ENCODE results near the gene MINK1.

MINK1 gene

DNA sequence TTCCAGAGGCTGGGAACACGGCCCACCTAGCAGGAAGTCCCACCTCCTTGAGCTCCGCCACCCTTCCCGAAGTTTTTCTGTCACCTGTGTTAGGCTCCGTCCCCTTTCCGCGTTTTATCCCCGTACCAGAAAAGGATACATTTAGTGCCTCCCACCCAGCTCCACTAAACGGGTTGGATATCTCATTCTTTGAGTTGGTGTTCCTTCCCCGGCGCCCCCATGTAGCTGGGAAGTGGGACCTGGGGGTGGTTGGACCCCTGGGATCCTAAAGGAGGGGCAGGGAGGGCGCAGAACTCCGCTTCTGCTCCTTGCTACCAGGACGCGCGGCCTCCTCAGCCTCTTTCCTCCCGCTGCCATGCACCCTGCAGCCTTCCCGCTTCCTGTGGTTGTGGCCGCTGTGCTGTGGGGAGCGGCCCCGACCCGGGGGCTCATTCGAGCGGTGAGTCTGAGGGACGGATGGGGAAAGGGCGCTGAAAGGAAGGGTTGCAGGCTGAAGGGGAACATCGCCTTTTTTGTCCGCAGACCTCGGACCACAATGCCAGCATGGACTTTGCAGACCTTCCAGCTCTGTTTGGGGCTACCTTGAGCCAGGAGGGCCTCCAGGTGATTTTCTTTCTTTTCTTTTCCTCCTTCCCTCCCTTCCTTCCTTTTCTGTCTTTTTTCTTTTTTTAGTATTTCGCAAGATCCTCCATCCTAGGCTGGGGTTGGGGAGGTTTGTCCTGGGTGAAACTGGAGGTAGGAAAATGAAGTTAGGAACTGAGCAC, 107.6 kb downstream of the MINK1 start (continued):
- TF ChIP-seq ZNF302 (tag by site-specific recombination; IDR thresholded peaks at IDR 0.05; ENCODE audit: low read depth) (no peak), ZNF658 (tag by site-specific recombination; IDR thresholded peaks at IDR 0.05) (no peak), ZNF843 (tag by site-specific recombination; IDR thresholded peaks at IDR 0.05) (no peak), ZBTB17 (tag by site-specific recombination; IDR thresholded peaks at IDR 0.05) (no peak), ZBTB21 (tag by site-specific recombination; IDR thresholded peaks at IDR 0.05) (no peak), ZNF677 (tag by site-specific recombination; IDR thresholded peaks at IDR 0.05) (no peak), ZNF292 (tag by site-specific recombination; IDR thresholded peaks at IDR 0.05; ENCODE audit: borderline replicate concordance, low read depth) (no peak), ZSCAN23 (tag by site-specific recombination; IDR thresholded peaks at IDR 0.05) (no peak), GLIS1 (tag by site-specific recombination; IDR thresholded peaks at IDR 0.05) (no peak), IKZF3 (tag by site-specific recombination; IDR thresholded peaks at IDR 0.05) (peak; percentile 95; the same call in 1 of the 2 replicates), ZNF391 (tag by site-specific recombination; IDR thresholded peaks at IDR 0.05; ENCODE audit: borderline replicate concordance, low read depth) (no peak), ZNF473 (tag by site-specific recombination; IDR thresholded peaks at IDR 0.05) (0 out of 2 replicates have a peak, but pooled peaks have one; percentile 3), ZNF341 (tag by site-specific recombination; IDR thresholded peaks at IDR 0.05; ENCODE audit: low read depth) (no peak), ZNF521 (tag by site-specific recombination; IDR thresholded peaks at IDR 0.05) (no peak), ZNF654 (tag by site-specific recombination; IDR thresholded peaks at IDR 0.05; ENCODE audit: low read depth) (no peak), ZNF76 (tag by site-specific recombination; IDR thresholded peaks at IDR 0.05; ENCODE audit: borderline replicate concordance, low read depth) (no peak), ZNF561 (tag by site-specific recombination; IDR thresholded peaks at IDR 0.05; ENCODE audit: borderline replicate concordance) (0 out of 2 replicates have a peak, but pooled peaks have one; percentile 28), ZNF621 (tag by site-specific recombination; IDR thresholded peaks at IDR 0.05) (no peak), ZNF610 (tag by site-specific recombination; IDR thresholded peaks at IDR 0.05; ENCODE audit: borderline replicate concordance) (no peak), KLF10 (tag by site-specific recombination; IDR thresholded peaks at IDR 0.05) (no peak), ZBTB11 (tag by site-specific recombination; conservative IDR thresholded peaks at IDR 0.05; ENCODE audit: low read depth) (peak; percentile 96), SP3 (tag by site-specific recombination; IDR thresholded peaks at IDR 0.05) (no peak), ZNF510 (tag by site-specific recombination; IDR thresholded peaks at IDR 0.05; ENCODE audit: insufficient replicate concordance) (no peak), ZNF830 (tag by site-specific recombination; IDR thresholded peaks at IDR 0.05; ENCODE audit: low read depth) (no peak), WT1 (tag by site-specific recombination; IDR thresholded peaks at IDR 0.05) (no peak; the same call in 1 of the 2 replicates), KLF8 (tag by site-specific recombination; IDR thresholded peaks at IDR 0.05) (no peak), ZNF747 (tag by site-specific recombination; IDR thresholded peaks at IDR 0.05) (no peak), PATZ1 (tag by site-specific recombination; IDR thresholded peaks at IDR 0.05) (peak; percentile 75), ZFP3 (tag by site-specific recombination; IDR thresholded peaks at IDR 0.05; ENCODE audit: low read depth) (no peak), ZBTB8A (tag by site-specific recombination; IDR thresholded peaks at IDR 0.05) (no peak), ZNF560 (tag by site-specific recombination; IDR thresholded peaks at IDR 0.05; ENCODE audit: borderline replicate concordance) (no peak)
- TF ChIP-seq, protein P1, sequence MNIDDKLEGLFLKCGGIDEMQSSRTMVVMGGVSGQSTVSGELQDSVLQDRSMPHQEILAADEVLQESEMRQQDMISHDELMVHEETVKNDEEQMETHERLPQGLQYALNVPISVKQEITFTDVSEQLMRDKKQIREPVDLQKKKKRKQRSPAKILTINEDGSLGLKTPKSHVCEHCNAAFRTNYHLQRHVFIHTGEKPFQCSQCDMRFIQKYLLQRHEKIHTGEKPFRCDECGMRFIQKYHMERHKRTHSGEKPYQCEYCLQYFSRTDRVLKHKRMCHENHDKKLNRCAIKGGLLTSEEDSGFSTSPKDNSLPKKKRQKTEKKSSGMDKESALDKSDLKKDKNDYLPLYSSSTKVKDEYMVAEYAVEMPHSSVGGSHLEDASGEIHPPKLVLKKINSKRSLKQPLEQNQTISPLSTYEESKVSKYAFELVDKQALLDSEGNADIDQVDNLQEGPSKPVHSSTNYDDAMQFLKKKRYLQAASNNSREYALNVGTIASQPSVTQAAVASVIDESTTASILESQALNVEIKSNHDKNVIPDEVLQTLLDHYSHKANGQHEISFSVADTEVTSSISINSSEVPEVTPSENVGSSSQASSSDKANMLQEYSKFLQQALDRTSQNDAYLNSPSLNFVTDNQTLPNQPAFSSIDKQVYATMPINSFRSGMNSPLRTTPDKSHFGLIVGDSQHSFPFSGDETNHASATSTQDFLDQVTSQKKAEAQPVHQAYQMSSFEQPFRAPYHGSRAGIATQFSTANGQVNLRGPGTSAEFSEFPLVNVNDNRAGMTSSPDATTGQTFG (tag by site-specific recombination; IDR thresholded peaks at IDR 0.05; ENCODE audit: borderline replicate concordance): no peak
